AG09319 (cell line): Measurements from ENCODE around the gene RASGRF1.

ENCODE experiments used
- DNase-seq: peaks from one replicate; pipeline ENCODE4 v3.0.0-alpha.2; 2010; ENCODE audit warnings: low read depth; ENCODE audit errors: extremely low read depth
- CTCF ChIP-seq: IDR thresholded peaks from 2 replicates; pipeline ENCODE4 v1.5.1; 2011; ENCODE audit warnings: low read depth, mild to moderate bottlenecking, inconsistent platforms, low read length, moderate library complexity

Gene RASGRF1

GRCh38 chr15:79008659-79009058 lies 81.9 kb downstream of the RASGRF1 start:
- no peak for TF ChIP-seq CTCF
- no peak for DNase-seq

- TF ChIP-seq CTCF = peak; percentile 47
- DNase-seq = no peak
Observed at GRCh38 chr15:79007066-79007465, 83.5 kb downstream of the RASGRF1 start.

- no peak for TF ChIP-seq CTCF
- DNase-seq = no peak
Observed at GRCh38 chr15:79006071-79006470, 84.5 kb downstream of the RASGRF1 start.

GRCh38 chr15:79004336-79004735 lies 86.2 kb downstream of the RASGRF1 start:
- peak; percentile 12 for DNase-seq
- TF ChIP-seq CTCF = no peak

- DNase-seq = no peak
- TF ChIP-seq CTCF = no peak
Observed at GRCh38 chr15:79003896-79004295, 86.7 kb downstream of the RASGRF1 start.

- no peak for TF ChIP-seq CTCF
- no peak for DNase-seq
Observed at GRCh38 chr15:79003301-79003700, 87.3 kb downstream of the RASGRF1 start.

GRCh38 chr15:79002581-79002980 lies 88.0 kb downstream of the RASGRF1 start:
- no peak for TF ChIP-seq CTCF
- DNase-seq = no peak

- DNase-seq = no peak
- no peak for TF ChIP-seq CTCF
Observed at GRCh38 chr15:78999636-79000035, 90.9 kb downstream of the RASGRF1 start.
